GOT3 (cell line): Measurements from ENCODE around the gene STOML2.

Experiments
- DNase-seq: peaks from one replicate; lab custom pipeline; 2025; ENCODE audit warnings: mixed read lengths; lab: John Stamatoyannopoulos, UW

Gene STOML2

DNA sequence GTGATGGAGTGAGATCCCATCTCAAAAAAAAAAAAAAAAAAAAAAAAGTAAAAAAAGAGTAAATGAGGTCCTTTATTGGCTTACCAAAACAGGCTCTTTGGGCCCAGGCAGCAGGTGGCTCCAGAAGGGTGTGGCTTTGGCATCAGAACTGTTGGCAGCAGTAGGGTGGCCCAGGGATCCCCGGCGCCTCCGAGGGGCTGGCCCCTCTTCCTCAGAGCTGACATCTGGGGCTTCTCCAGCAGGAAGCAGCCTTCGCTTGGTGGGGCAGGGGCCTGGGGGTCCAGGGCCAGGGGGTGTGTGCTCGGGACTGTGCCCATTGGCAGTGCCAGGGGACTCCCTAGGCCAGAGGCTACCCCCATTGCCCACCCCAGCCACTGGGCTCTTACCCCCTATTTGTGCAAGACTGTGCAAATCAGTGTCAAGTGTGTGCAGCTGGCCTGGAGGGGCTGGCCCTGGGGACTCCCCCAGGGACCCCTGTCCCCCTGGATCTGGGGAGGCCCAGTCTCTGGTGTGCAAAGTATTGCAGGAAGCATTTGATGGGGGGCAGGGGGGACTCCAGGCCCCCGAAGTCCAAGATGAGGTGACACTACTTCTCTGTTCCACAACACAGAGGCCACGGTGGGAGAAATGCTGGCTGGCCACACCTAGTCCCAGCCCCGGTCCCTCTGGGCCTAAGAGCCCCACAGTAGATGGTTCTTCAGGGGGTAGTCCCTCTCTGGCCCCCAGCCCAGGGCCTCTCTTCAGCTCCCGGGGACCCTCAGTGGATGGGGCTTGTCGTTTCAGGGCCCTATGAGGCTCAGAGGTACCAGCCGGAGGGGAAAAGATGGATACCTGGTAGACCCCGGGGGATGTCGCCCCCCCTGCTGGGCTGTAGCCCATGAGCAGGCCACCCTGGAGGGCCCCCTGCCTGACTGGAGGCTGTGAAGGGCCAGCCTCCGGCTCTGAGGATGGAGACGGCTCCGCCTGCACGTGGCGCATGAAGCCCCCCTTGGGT is 4.7 kb upstream of the STOML2 start:
- no peak for DNase-seq

DNA sequence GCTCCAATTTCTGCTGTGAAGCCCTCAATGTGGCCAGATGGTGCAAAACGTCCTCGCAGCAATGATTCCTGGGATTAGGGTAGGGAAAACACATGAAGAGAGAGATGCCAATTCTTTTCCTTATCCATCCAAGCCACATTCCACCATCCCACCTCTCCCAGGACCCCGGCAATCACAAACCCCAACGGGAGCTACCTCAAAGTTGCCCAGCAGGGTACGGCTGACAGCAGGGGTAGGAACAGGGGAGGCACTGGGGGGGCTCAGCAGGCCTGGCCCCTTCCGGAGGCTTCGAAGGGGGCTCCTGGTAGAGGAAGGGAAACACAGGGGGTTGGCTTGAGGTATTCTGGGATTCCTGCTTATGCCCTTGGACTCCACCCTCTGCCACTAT is 3.4 kb upstream of the STOML2 start:
- DNase-seq, result no peak

DNA sequence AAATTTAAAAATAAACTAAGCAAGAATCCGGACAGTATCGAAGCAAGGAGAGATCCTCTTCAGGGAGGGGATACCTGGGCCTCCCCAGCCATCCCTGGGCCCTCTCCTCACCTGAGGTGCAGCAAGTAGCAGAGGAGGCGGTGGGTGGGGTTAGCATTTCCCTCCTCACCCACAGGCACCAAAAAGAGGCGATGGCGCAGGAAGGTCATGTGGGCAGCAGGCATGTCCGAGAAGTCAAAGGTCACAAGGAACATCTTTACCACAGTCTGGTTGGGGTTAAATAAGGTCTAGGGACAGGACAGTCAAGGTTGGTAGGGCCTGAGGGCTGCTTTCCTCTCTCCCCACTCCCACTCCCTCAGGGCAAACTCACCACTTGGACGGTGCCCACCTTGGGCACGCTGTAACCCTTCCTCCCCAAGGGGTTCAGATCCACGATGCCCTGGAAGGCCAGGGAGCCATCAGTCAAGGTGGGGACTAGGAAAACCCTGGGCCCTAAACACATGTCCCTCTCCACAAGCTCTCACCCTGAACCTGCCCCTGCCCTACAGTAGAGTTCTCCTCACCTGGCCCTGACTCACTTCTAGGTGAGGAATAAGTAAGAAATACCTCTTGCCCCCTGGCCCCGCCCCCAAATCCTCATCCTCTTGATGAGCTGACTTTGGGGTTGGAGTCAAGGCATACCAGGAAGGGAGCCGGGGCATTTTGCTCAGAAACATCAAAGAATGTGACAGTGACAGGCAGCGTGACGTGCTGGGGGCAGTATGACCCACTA is 2.8 kb upstream of the STOML2 start:
- DNase-seq, result no peak

DNA sequence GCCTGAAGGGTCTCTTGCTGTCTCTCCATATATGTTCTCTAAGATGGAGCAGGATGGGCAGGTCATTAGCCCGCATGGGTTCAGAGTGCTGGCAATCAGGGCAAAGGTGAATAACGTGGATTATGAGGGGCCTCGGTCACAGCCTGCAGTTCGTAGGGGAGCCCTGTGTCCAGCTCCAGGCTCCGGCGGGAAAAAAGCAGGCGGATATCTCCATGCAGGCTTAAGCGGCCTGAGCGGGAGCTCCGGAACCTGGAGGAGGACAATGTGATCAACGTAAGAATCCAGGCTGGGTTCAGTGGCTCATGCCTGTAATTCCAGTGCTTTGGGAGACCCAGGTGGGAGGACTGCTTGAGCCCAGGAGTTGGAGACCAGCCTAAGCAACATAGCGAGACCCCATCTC is 2.2 kb upstream of the STOML2 start:
- no peak for DNase-seq

DNA sequence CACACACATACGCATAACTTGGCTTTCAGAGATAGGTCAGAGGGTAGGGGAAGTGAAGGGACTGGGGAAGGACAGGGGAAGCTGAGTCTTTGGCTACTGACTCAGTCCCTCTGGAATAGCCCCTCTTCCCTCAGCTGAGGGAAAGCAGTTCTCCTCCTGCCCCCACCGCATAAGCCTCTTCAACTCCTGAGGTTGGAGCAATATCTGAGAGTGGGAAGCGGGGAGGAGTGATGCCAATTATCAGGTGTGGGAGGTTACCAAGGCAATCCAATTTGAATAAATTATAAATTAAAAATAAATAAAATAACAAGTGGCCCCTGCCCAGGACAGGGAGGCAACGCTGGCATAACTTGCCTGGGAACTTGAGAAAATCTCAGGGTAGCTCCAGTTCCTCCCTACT is 1.7 kb upstream of the STOML2 start:
- no peak for DNase-seq

DNA sequence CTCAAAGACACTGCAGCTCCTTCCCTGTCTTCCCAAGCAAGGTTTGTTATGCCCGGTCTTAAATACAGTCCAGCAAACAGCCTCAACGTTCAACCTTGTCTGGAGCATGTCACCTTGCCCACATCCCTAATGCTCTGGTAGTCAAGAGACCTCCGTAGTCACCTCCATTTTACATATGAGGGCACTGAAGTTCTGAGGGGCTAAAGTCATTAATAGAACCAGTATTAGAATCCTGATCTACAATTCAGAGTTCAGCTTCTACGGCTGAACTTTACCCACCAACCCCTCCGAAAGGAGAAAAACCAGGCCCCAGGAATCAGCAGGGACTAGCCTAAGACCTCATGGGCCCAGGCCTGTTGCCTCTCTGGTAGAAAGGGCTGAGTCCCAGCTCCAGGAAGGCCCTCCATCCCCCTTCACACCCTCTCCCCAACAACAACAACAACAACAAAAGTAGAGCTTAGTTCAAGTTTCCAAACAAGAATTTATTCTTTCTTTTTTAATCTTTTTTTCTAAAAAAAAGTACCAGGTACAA is 795 bp upstream of the STOML2 start:
- DNase-seq, result no peak

DNA sequence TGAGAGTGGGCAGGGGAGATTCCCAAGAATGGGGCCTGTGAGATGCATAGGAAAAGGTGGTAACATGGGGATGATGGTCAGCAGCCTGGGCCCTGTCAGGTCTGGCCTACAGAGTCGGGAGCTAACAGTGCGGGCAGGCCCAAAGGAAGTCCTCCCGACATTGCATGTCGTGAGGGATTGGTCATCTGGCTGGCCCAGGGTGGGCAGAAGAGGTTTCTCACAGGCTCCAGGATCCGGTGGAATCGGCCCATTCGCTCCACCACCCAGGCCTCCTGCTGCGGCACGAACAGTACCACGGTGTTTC is 514 bp downstream of the STOML2 start:
- no peak for DNase-seq

DNA sequence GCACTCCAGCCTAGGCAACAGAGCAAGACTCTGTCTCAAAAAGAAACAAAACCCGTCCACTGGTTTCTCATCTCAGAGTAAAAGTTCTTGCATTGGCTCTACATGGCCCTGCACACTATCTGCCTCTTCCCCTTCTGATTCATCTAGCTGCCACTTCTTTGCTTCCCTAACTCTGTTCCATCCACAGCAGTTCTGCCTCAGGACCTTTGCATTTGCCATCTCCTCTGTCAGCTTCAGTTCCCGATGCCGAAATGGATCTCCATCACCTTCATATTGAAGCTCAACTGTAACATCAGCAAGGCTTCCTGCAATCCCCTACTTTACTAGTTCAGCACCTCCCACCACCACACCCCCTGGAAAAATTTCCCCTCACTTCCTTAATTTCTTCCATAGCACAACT is 5.4 kb downstream of the STOML2 start:
- DNase-seq, result no peak

DNA sequence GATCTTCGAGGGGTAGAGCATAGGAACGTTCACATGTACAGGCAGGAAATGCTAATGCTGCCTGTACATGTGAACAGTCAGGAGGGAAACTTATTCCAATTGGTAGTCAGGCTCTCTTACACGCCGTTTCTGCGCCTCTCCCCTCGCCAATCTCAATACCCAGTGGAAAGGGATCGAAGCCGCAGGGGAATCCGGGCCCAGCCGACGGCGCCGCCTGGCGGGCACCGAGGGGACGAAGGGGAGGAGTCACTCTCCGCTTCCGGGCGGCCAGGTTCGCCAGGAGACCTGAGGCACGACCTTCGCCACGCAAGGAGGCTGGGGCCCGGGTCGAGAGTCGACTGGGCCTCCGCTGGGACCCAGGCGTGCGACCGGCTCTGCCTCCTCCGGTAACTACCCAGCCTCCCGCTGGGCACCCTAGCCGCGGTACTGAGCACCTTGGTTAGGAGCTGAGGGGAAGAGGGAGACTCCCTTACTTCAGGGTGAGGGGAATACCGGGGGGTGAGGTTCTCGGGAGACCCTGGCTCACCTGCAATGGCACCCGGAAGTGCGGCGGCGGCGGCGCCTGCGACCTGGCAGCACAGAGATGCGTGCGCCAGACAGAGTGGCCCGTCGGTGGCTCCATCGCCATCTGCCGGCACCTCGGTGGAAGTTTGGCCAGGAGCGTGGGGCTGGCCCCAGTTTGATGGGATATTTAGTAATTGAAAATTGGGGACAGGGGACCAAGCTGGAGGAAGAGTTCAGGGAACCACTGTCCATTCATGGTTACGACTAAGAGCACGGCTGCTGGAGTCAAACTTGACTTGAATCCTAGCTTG is 6.7 kb downstream of the STOML2 start, which contains the start of gene PIGO:
Gene PIGO (minus strand): TSS at position 557 of the 815 bp plus-strand sequence. CDS start 1,026 bp downstream, outside the sequence.
- DNase-seq, result peak; percentile 38

DNA sequence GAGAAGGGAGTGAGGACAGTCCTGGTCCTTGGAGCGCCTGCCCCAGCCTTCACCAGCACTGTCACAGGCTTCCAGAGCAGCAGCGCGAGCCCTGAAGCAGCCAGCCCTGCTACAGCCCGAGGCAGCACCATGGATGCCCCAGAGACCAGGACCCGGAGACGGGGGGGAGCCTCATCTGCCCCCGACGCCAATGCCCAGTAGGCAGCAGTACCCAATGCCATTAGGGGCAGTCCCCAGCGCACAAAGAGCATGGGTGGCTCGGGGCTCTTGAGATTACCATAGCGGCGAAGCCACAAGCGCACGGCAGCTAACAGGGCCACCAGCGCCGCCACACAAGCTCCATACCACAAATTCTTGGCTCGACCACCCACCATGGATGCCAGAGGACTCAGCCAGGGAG is 11.4 kb downstream of the STOML2 start:
- DNase-seq, result no peak

DNA sequence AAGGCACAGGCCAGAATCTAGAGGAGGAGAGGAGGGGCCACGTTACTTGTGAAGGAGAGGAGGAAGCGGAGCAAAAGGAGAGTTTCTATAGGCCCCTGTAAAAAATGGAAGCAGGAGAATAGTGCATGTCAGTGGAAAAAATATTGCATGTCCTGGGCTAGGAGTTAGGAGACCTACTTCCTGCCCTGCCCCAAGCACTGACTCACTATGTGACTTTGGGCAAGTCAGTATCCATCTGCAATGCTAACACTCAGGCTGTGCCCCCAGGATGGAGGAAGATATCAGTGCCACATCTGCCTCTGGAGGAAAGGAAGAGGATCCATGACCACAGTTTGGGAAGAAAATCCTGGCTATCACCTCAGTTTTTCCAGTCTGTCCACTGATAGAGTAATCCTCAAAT is 13.5 kb downstream of the STOML2 start:
- no peak for DNase-seq

DNA sequence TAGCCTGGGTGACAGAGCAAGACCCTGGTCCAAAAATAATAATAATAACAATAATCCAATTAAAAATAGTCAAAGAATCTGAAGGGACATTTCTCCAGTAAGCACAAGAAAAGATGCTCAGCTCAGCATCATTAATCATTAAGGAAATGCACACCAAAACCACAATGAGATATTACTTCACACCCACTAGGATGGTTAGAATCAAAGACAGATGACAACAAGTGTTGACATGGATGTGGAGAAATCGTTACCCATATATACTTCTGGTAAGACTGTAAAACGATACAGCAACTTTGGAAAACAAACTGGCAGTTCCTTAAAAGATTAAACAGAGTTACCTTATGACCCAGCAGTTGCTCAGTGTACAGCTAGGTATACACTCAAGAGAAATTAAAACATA is 17.9 kb downstream of the STOML2 start:
- no peak for DNase-seq

DNA sequence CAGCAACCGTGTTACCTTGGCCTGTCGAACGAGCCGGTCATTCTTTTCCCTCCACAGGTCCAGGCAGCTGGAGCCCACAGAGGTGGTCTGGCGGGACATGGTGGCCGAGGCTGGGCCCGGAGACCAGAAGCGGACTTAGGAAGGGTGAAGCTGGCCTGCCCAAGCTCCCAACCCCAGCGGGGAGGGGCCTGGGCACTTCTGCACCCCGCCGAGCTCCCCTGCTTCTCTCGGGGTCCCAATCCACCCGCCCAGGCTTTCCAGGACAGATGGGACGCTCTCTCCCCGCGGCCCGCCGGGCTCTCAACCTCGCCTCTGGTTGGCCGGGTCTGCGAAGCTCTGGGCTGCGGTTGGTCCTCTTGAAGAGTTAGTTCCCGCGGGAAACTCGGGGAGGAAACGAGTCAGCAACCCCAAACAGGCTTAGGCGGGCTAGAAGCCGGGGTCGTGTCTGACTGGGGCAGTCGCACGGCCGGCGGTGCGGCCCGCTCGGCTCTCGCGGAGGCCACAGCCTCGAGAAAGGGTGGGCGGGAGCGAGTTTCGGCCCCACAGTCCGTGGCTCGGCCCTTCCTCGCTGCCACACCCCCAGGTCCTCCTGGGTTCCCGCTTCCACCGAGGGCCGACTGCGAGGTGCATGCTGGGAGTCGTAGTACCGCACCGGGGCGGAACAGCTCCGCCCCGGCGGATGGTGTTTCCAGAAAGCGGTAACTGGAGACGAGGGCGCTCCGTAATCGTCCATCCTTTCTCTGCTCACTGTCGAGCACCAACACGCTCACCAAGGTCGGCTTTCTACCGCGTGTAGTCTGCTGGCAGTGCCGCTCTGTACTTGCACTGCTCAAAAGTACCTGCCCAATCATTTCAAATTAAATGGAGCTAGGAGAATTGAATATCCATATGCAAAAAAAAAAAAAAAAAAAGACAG is 23.2 kb downstream of the STOML2 start, which contains the start of gene FANCG:
Gene FANCG (minus strand): TSS at position 517 of the 916 bp plus-strand sequence. CDS start 418 bp downstream, at position 99.
- DNase-seq, result peak; percentile 46

DNA sequence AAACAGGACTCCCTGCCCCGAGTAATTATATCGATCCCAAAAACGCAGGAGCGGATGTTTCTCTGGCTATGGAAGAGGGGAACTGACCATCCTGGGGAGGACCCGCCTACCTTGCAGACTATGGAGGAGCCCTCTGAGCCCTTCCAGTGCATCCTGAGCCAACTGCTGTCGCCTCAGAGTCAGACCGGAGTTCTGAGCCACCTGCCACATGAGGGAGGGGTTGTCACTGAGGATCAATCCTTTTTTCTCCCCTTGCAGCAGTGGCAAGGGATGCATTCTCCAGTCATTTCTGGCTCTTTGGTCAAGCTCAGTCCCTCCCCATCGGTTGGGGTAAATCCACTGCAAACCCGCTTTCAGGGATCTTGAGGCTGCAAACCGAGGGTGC is 23.9 kb downstream of the STOML2 start:
- no peak for DNase-seq

DNA sequence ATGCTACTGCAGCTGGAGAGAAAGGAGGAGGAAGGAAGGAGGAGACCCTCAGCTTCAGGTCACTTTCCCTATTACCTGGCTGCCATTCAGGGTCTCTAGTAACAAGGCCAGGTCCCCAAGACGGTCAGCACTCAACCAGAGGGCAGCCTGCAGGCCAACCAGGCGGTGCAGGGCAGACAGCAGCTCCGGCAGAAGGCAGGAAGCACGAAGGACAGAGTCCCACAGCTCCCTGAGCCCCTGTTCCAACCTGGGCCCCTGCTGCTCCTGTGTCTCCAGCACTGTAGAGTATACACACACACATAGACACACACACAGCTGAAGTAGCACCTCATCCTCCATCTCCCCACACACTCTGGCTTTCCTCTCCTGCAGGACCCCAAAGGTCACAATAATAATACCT is 24.9 kb downstream of the STOML2 start:
- no peak for DNase-seq

DNA sequence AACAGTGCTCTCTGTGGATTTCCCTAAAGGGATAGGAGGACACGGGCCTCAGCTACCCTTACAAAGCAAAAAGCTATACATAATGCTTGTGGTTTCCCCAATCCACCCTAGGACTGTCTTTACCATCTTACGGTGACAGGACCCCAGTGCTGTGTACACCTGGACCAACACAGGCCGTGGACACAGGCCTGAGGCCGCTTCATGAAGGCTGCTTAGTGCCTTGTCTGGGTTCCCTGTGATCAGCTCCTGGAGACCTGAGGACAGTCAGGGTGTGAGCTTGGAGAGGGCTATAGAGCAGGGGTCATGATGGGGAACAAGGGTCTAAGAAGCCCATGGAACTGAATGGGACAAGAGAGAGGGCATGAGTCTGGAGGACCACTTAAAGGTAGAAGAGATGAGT is 26.1 kb downstream of the STOML2 start:
- DNase-seq, result no peak

DNA sequence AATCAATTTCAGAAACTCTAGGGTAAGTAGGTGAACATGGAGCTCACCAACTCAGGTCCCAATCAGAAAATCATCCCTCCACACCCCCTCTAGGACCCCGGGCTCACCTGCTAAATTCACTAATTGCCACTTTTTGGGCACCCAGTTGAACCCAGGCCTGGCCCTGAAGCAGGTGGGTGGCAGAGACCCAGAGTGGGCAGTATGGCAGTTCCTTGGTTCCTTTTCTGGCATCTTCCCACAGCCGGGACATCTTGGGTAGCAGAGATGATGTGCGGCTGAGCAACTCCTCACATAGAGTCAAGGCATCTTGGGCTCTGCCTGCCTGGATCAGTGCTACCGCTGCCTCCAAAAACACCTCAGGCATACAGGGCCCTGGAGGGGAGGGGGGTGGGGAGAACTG is 27.6 kb downstream of the STOML2 start:
- DNase-seq, result no peak

DNA sequence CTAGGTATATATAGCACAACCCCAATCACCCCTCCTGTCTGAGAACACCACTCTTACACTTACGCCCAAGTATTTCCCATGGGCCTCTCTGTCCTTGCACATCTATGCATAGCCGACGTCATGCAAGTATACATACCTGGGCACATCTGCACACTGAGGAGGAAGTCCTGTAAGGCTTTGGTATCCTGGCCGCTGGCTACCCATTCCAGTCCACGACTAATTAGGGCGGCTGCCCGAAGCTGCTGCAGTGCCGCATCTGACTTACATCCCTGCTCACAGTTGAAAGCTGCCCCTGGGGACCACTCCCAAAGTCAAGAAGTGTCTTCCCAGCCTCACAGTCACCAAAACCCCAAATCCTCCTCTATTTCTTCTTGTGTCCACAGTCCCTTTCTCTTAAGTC is 28.1 kb downstream of the STOML2 start:
- DNase-seq, result no peak

DNA sequence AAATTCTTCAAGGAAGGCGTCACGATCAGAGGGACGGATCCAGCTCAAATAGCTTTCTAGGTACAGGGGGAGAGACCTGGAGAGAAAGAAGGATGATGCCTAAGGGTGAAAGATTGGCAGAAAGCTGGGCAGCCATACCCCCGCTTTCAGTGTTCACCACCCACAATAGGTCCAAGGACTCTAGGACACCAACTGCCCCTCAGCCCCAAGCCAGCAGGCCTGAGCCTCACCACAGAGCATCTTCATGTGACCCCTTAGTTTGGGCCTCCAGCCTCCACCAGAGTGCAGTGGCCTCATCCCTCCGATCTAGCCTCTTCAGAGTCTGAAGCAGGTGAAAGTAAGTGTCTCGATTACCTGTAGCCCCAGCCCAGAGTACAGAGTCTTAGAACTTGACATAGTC is 28.8 kb downstream of the STOML2 start:
- DNase-seq, result no peak

DNA sequence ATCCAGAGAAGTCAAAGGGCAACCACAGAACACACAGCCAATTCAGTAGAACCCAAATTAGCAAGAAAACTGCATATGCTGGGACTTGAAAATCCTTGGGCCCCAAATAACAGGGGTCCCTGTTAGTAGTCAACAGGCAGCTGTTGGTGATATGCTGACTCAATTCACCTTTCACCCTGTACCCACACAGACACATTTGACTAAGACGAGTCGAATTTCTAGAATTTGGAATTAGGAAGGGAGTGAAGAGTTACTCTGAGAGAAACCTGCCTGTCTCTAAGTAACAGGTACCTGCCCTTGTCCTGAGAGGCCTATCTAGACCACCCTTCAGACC is 29.7 kb downstream of the STOML2 start:
- no peak for DNase-seq
